NOMO-1 (cell line): Measurements from ENCODE around the gene PPM1D.
"Not testable (repeated sequence)": the region's sequence is repeated elsewhere in the genome, so short reads cannot be mapped to it uniquely, and the experiment has no call there.

Source experiments
- DNase-seq, 2 experiments: peaks; one replicate each; lab custom pipeline; 2025; ENCODE audit not compliant: unreplicated experiment in 2 of 2; lab: John Stamatoyannopoulos, UW

The PPM1D gene

GRCh38 chr17:60664022-60664421 is 64.0 kb downstream of the PPM1D start:
- DNase-seq = no peak

GRCh38 chr17:60665602-60666001 is 65.6 kb downstream of the PPM1D start:
- no peak for DNase-seq

GRCh38 chr17:60668741-60669140 is 68.7 kb downstream of the PPM1D start:
- DNase-seq = not testable (repeated sequence)

GRCh38 chr17:60671482-60671881 is 71.5 kb downstream of the PPM1D start:
- no peak for DNase-seq

- DNase-seq = not testable (repeated sequence)
Observed at GRCh38 chr17:60674637-60675036, 74.6 kb downstream of the PPM1D start.

GRCh38 chr17:60675997-60676396 is 76.0 kb downstream of the PPM1D start:
- DNase-seq = no peak

GRCh38 chr17:60676758-60677307 is 76.8 kb downstream of the PPM1D start:
- DNase-seq = no peak

- peak; percentile 96 to 99 for DNase-seq
Observed at GRCh38 chr17:60677308-60678117, 77.5 kb downstream of the PPM1D start, which contains the start of gene BCAS3. Gene BCAS3 (plus strand): TSS chr17:60677851.

- DNase-seq = peak in 1 of 2 experiments; percentile 2
Observed at GRCh38 chr17:60678118-60678444, 78.1 kb downstream of the PPM1D start.

- DNase-seq = no peak
Observed at GRCh38 chr17:60679287-60679686, 79.3 kb downstream of the PPM1D start.

- DNase-seq = no peak
Observed at GRCh38 chr17:60680754-60681153, 80.8 kb downstream of the PPM1D start.

GRCh38 chr17:60685437-60685836 is 85.4 kb downstream of the PPM1D start:
- DNase-seq = no peak

- no peak for DNase-seq
Observed at GRCh38 chr17:60695960-60696359, 96.0 kb downstream of the PPM1D start.

- no peak for DNase-seq
Observed at GRCh38 chr17:60699090-60699489, 99.1 kb downstream of the PPM1D start.

- DNase-seq = no peak
Observed at GRCh38 chr17:60704170-60704569, 104.2 kb downstream of the PPM1D start.

- no peak for DNase-seq
Observed at GRCh38 chr17:60712675-60713074, 112.7 kb downstream of the PPM1D start.

- no peak for DNase-seq
Observed at GRCh38 chr17:60713608-60714007, 113.6 kb downstream of the PPM1D start.
